HepG2 (cell line): ENCODE results near the gene C1QBP. TPM values are rescaled to one million over a fixed set of nuclear protein-coding genes. Genes with fewer than 3 reads are reported as not detected.
A peak's percentile ranks its signal among the peaks of the same experiment; 100 is the strongest.

Experiments
- ARHGAP35 ChIP-seq: sonication (generic); formaldehyde crosslinking; IDR thresholded peaks from 2 replicates; pipeline ENCODE4 v1.9.0; 2022; ENCODE audit warnings: mild to moderate bottlenecking, inconsistent platforms, moderate library complexity, missing genetic modification reagents, borderline replicate concordance
- ARID2 ChIP-seq: sonication (generic); formaldehyde crosslinking; IDR thresholded peaks from 2 replicates; pipeline ENCODE4 v1.8.1; 2022; ENCODE audit warnings: mild to moderate bottlenecking, missing genetic modification reagents, borderline replicate concordance
- BHLHE40 ChIP-seq: IDR thresholded peaks from 2 replicates; pipeline ENCODE4 v1.6.1; 2011; ENCODE audit warnings: low read length, improper control_type of control experiment
- CCDC6 ChIP-seq: sonication (generic); formaldehyde crosslinking; IDR thresholded peaks from 2 replicates; pipeline ENCODE4 v1.8.1; 2022; ENCODE audit warnings: mild to moderate bottlenecking, missing genetic modification reagents, moderate library complexity
- ETV5 ChIP-seq: IDR thresholded peaks from 2 replicates; pipeline ENCODE4 v1.6.1; 2018; ENCODE audit warnings: missing biosample characterization, missing genetic modification reagents, inconsistent platforms, borderline replicate concordance
- HMG20A ChIP-seq: IDR thresholded peaks from 2 replicates; pipeline ENCODE4 v1.6.1; 2016; ENCODE audit warnings: borderline replicate concordance
- JDP2 ChIP-seq: sonication (generic); formaldehyde crosslinking; IDR thresholded peaks from 2 replicates; pipeline ENCODE4 v1.8.1; 2022; ENCODE audit warnings: missing genetic modification reagents, borderline replicate concordance
- KLF6 ChIP-seq: IDR thresholded peaks from 2 replicates; pipeline ENCODE4 v1.8.0; 2016; ENCODE audit warnings: missing biosample characterization, missing genetic modification reagents
- MEIS2 ChIP-seq: sonication (generic); formaldehyde crosslinking; IDR thresholded peaks from 2 replicates; pipeline ENCODE4 v1.9.0; 2021; ENCODE audit warnings: mild to moderate bottlenecking, missing genetic modification reagents
- NKX3-1 ChIP-seq: sonication (generic); formaldehyde crosslinking; IDR thresholded peaks from 2 replicates; pipeline ENCODE4 v1.5.0; 2020; ENCODE audit warnings: missing genetic modification reagents
- PHF5A ChIP-seq: IDR thresholded peaks from one replicate; pipeline ENCODE4 v1.6.1; 2018; ENCODE audit warnings: low read depth, missing genetic modification reagents; ENCODE audit not compliant: unreplicated experiment
- SIX1 ChIP-seq: sonication (generic); formaldehyde crosslinking; IDR thresholded peaks from 2 replicates; pipeline ENCODE4 v1.4.0; 2020; ENCODE audit warnings: missing genetic modification reagents, borderline replicate concordance
- SRSF1 ChIP-seq: fragments of 200-400 bp; formaldehyde crosslinking; optimal IDR thresholded peaks from 2 replicates; pipeline ENCODE3; 2017; ENCODE audit warnings: mild to moderate bottlenecking, low read depth, low read length, moderate library complexity
- STAG1 ChIP-seq: sonication (generic); formaldehyde crosslinking; IDR thresholded peaks from 2 replicates; pipeline ENCODE4 v1.4.0; 2020; ENCODE audit warnings: missing genetic modification reagents
- SYNCRIP ChIP-seq: fragments of 200-400 bp; formaldehyde crosslinking; IDR thresholded peaks from 2 replicates; pipeline ENCODE4 v1.6.1; 2018; ENCODE audit warnings: mild to moderate bottlenecking, low read depth, low read length; ENCODE audit not compliant: insufficient read depth
- XBP1 ChIP-seq: sonication (generic); formaldehyde crosslinking; IDR thresholded peaks from 2 replicates; pipeline ENCODE4 v1.5.0; 2020; ENCODE audit warnings: missing genetic modification reagents
- ZFP1 ChIP-seq: IDR thresholded peaks from 2 replicates; pipeline ENCODE4 v1.6.1; 2016
- ZFX ChIP-seq: sonication (generic); formaldehyde crosslinking; IDR thresholded peaks from 2 replicates; pipeline ENCODE4 v1.4.0; 2020; ENCODE audit warnings: mild to moderate bottlenecking, low read depth, missing genetic modification reagents, moderate library complexity
- ZNF121 ChIP-seq: sonication (generic); formaldehyde crosslinking; IDR thresholded peaks from 2 replicates; pipeline ENCODE4 v1.5.0; 2020; ENCODE audit warnings: mild to moderate bottlenecking, missing genetic modification reagents
- ZNF136 ChIP-seq: sonication (generic); formaldehyde crosslinking; IDR thresholded peaks from 2 replicates; pipeline ENCODE4 v1.8.1; 2022; ENCODE audit warnings: low read depth, mild to moderate bottlenecking, moderate library complexity, missing genetic modification reagents
- ZNF232 ChIP-seq: sonication (generic); formaldehyde crosslinking; IDR thresholded peaks from 2 replicates; pipeline ENCODE4 v1.4.0; 2020; ENCODE audit warnings: missing genetic modification reagents, borderline replicate concordance
- ZNF687 ChIP-seq: sonication (generic); formaldehyde crosslinking; IDR thresholded peaks from 2 replicates; pipeline ENCODE4 v1.5.1; 2020; ENCODE audit warnings: mild to moderate bottlenecking, missing genetic modification reagents, moderate library complexity
- ZNF777 ChIP-seq: sonication (generic); formaldehyde crosslinking; IDR thresholded peaks from 2 replicates; pipeline ENCODE4 v1.4.0; 2020; ENCODE audit warnings: missing genetic modification reagents
- polyA plus RNA-seq, 8 experiments: library from polyadenylated mRNA; depleted of rRNA in 3 of 8; stranded (reverse) in 7 of 8; unstranded in 1 of 8; fragments of >200 nt; fragmentation: Illumina TruSeq in 4 of 8; extraction: Trizol in 4 of 8; gene quantifications; 2 replicates each; pipeline versions ENCODE4 v1.2.1 to v1.2.3, GENCODE V29; 2011 to 2016; ENCODE audit warnings: low read depth in 4 of 8, missing spikeins in 1 of 8, mixed read lengths in 1 of 8; ENCODE audit not compliant: insufficient read depth in 1 of 8
- total RNA-seq, 5 experiments: library from RNA; depleted of rRNA; stranded (reverse); fragments of >200 nt; fragmentation: Illumina TruSeq; extraction: Trizol; gene quantifications; 2 replicates each; pipeline ENCODE4 v1.2.3, GENCODE V29; 2016; ENCODE audit warnings: low read depth in 1 of 5
- TF ChIP-seq, protein P1 (sequence below): sonication (generic); formaldehyde crosslinking; IDR thresholded peaks from 2 replicates; pipeline ENCODE4 v1.8.1; 2023; ENCODE audit warnings: mild to moderate bottlenecking, missing genetic modification reagents, borderline replicate concordance
- TF ChIP-seq, protein P2 (sequence below): sonication (generic); formaldehyde crosslinking; IDR thresholded peaks from 2 replicates; pipeline ENCODE4 v1.4.0; 2020; ENCODE audit warnings: missing genetic modification reagents, borderline replicate concordance

C1QBP gene
- total and polyA plus RNA-seq, 2 of the 13 experiments (the other 11 are each of a cell fraction or from before 2014, with no cell fraction given), result 219 to 680 TPM

DNA sequence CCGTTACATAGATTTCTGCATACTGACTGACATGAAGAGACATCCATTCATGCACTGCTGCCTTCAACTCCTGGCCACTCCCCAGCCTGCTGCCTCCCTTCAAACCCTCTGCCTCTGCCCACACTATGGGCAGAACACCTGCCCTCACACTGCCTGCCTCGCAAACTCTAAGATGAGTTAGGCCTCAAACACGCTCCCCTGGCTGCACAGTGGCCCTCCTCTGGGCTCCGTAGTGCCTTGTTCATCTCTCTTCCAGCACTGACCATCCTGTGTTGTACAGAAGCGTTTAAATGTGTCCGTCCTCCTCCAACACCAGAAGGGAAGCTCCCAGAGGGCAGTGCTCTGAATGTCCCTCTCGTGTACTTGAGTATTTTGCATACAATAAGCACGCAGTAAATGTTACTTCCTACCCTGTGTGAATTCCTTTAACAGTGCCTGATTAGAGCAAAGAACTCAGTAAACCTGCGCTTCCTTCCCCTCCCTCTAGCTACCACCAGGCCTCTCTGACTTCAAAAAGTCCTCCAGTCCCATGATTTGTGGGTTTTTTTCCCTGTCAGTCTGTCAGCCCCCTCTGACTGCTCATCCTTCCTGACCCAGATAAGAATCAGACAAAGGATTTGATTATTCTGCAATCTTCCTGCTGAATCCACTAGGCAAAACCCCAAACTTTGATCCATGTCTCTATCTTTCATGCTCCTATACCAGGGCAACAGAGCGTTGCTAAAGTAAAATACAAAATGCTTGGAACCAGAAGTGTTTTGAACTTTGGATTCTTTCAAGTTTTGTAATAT, 26.0 kb upstream of the C1QBP start (continued):
- TF ChIP-seq, protein P1, sequence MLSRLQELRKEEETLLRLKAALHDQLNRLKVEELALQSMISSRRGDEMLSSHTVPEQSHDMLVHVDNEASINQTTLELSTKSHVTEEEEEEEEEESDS (CRISPR knock-in tag), result no peak
- TF ChIP-seq ETV5 (CRISPR knock-in tag) (peak; percentile 56; the same call in 1 of the 2 replicates), CCDC6 (no peak), ZNF121 (CRISPR knock-in tag) (no peak), HMG20A (no peak), ZNF232 (CRISPR knock-in tag) (no peak), ZFX (CRISPR knock-in tag) (peak; percentile 76), KLF6 (CRISPR knock-in tag) (no peak), STAG1 (no peak), XBP1 (CRISPR knock-in tag) (no peak), NKX3-1 (CRISPR knock-in tag) (no peak), SRSF1 (no peak), JDP2 (no peak), ZNF777 (CRISPR knock-in tag) (no peak), SYNCRIP (no peak), ARHGAP35 (no peak), ZNF136 (CRISPR knock-in tag) (no peak), PHF5A (no peak), ARID2 (no peak), ZNF687 (CRISPR knock-in tag) (peak; percentile 56), MEIS2 (peak; percentile 67; the same call in 1 of the 2 replicates), SIX1 (CRISPR knock-in tag) (no peak), ZFP1 (CRISPR knock-in tag) (peak; percentile 26; the same call in 1 of the 2 replicates), BHLHE40 (no peak)
- TF ChIP-seq, protein P2, sequence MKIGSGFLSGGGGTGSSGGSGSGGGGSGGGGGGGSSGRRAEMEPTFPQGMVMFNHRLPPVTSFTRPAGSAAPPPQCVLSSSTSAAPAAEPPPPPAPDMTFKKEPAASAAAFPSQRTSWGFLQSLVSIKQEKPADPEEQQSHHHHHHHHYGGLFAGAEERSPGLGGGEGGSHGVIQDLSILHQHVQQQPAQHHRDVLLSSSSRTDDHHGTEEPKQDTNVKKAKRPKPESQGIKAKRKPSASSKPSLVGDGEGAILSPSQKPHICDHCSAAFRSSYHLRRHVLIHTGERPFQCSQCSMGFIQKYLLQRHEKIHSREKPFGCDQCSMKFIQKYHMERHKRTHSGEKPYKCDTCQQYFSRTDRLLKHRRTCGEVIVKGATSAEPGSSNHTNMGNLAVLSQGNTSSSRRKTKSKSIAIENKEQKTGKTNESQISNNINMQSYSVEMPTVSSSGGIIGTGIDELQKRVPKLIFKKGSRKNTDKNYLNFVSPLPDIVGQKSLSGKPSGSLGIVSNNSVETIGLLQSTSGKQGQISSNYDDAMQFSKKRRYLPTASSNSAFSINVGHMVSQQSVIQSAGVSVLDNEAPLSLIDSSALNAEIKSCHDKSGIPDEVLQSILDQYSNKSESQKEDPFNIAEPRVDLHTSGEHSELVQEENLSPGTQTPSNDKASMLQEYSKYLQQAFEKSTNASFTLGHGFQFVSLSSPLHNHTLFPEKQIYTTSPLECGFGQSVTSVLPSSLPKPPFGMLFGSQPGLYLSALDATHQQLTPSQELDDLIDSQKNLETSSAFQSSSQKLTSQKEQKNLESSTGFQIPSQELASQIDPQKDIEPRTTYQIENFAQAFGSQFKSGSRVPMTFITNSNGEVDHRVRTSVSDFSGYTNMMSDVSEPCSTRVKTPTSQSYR (CRISPR knock-in tag), result no peak
